SK-N-MC (cell line): ENCODE data around the gene GOLGA7B.

Experiments used
- EZH2 ChIP-seq: fragments of 200-600 bp; sonication (generic); IDR thresholded peaks from one replicate; pipeline ENCODE4 v1.6.1; 2017; ENCODE audit warnings: antibody characterized with exemption
- FOXP2 ChIP-seq: optimal IDR thresholded peaks from 2 replicates; pipeline ENCODE3; 2011; ENCODE audit warnings: mild to moderate bottlenecking, moderate library complexity; ENCODE audit not compliant: insufficient read depth; ENCODE audit errors: extremely low read length, control extremely low read depth
- POLR2AphosphoS5 ChIP-seq: IDR thresholded peaks from 2 replicates; pipeline ENCODE4 v1.6.1; 2012; ENCODE audit warnings: mild to moderate bottlenecking, low read depth, low read length, borderline replicate concordance

GRCh38 chr10:97895084-97895483 lies 45.4 kb downstream of the GOLGA7B start:
- TF ChIP-seq POLR2AphosphoS5 = no peak
- TF ChIP-seq EZH2 = no peak
- TF ChIP-seq FOXP2 = no peak
